CD4-positive, alpha-beta T cell treated with Interleukin-21 for 1 hour (primary cell): ENCODE data around the gene LRRC4C.
"Not testable (repeated sequence)": the region's sequence is repeated elsewhere in the genome, so short reads cannot be mapped to it uniquely, and the experiment has no call there.

ENCODE experiments used
- DNase-seq: peaks from one replicate; pipeline ENCODE4 v3.0.0-alpha.2; 2020

Gene LRRC4C

GRCh38 chr11:41102471-41102870, 357.0 kb downstream of the LRRC4C start:
- DNase-seq = no peak

GRCh38 chr11:41099654-41100053, 359.8 kb downstream of the LRRC4C start:
- DNase-seq = no peak

- no peak for DNase-seq
These were observed 374.3 kb downstream of the LRRC4C start for GRCh38 chr11:41085123-41085522.

GRCh38 chr11:41081756-41082285, 377.6 kb downstream of the LRRC4C start:
- DNase-seq = no peak

- DNase-seq = no peak
These were observed 385.1 kb downstream of the LRRC4C start for GRCh38 chr11:41074318-41074717.

GRCh38 chr11:41065432-41065831, 394.0 kb downstream of the LRRC4C start:
- no peak for DNase-seq

GRCh38 chr11:41058138-41058537, 401.3 kb downstream of the LRRC4C start:
- DNase-seq = no peak

GRCh38 chr11:41056892-41057569, 402.4 kb downstream of the LRRC4C start:
- DNase-seq = no peak

GRCh38 chr11:41053894-41054293, 405.6 kb downstream of the LRRC4C start:
- no peak for DNase-seq

GRCh38 chr11:41051919-41052635, 407.4 kb downstream of the LRRC4C start:
- DNase-seq = no peak

- no peak for DNase-seq
These were observed 408.7 kb downstream of the LRRC4C start for GRCh38 chr11:41050791-41051190.

- DNase-seq = no peak
These were observed 412.2 kb downstream of the LRRC4C start for GRCh38 chr11:41047229-41047628.

GRCh38 chr11:41045266-41045665, 414.2 kb downstream of the LRRC4C start:
- DNase-seq = no peak

- no peak for DNase-seq
These were observed 414.7 kb downstream of the LRRC4C start for GRCh38 chr11:41044747-41045146.

- no peak for DNase-seq
These were observed 416.8 kb downstream of the LRRC4C start for GRCh38 chr11:41042688-41043087.

GRCh38 chr11:41040474-41040873, 419.0 kb downstream of the LRRC4C start:
- no peak for DNase-seq

- DNase-seq = no peak
These were observed 419.9 kb downstream of the LRRC4C start for GRCh38 chr11:41039592-41039991.

- no peak for DNase-seq
These were observed 427.8 kb downstream of the LRRC4C start for GRCh38 chr11:41031551-41032060.

GRCh38 chr11:41020259-41020658, 439.2 kb downstream of the LRRC4C start:
- no peak for DNase-seq

GRCh38 chr11:41019666-41020065, 439.8 kb downstream of the LRRC4C start:
- DNase-seq = not testable (repeated sequence)

- no peak for DNase-seq
These were observed 441.2 kb downstream of the LRRC4C start for GRCh38 chr11:41018224-41018623.

- no peak for DNase-seq
These were observed 448.9 kb downstream of the LRRC4C start for GRCh38 chr11:41010361-41011050.

GRCh38 chr11:41005986-41006385, 453.5 kb downstream of the LRRC4C start:
- DNase-seq = no peak
